Left ventricle myocardium superior (tissue), 1 donor: ENCODE results near the gene ALG13. TPM values are rescaled to one million over a fixed set of nuclear protein-coding genes. Genes with fewer than 3 reads are reported as not detected.
"Not testable (repeated sequence)": the region's sequence is repeated elsewhere in the genome, so short reads cannot be mapped to it uniquely, and the experiment has no call there.

Experiments
- ATAC-seq: fragments of 200-7000 bp; cut with Tn5 transposase; one replicate; pipeline ENCODE4 v1.9.1; 2020; ENCODE audit warnings: mild to moderate bottlenecking, moderate library complexity
- DNase-seq: peaks from one replicate; pipeline ENCODE4 v3.0.0-alpha.2; 2020
- intact Hi-C: fragments of 100-400 bp; cut with micrococcal nuclease; formaldehyde crosslinking; loops from one replicate; pipeline ENCODE4 v1.11.0; 2022
- long read RNA-seq: library from polyadenylated mRNA; unstranded; transcript quantifications from one replicate; pipeline ENCODE4 v2.0.0, GENCODE V29; 2021
- total RNA-seq: library from RNA; stranded (reverse); fragmentation: NEBNext Ultra II Directional; extraction: Animal tissue kit (Norgen Biotek cat#: 25700); gene quantifications from one replicate; pipeline ENCODE4 v1.2.1, GENCODE V29; 2021
- donor health status: DM: no; HTN: yes; CAD: no; lungs with severe emphysema.

ALG13 gene
- 17.9 TPM for total RNA-seq
- long read RNA-seq, partial matches to known transcripts: 1 of 6 reads
- long read RNA-seq, other reads (novel, unspliced or antisense): 0 of 6 reads

DNA sequence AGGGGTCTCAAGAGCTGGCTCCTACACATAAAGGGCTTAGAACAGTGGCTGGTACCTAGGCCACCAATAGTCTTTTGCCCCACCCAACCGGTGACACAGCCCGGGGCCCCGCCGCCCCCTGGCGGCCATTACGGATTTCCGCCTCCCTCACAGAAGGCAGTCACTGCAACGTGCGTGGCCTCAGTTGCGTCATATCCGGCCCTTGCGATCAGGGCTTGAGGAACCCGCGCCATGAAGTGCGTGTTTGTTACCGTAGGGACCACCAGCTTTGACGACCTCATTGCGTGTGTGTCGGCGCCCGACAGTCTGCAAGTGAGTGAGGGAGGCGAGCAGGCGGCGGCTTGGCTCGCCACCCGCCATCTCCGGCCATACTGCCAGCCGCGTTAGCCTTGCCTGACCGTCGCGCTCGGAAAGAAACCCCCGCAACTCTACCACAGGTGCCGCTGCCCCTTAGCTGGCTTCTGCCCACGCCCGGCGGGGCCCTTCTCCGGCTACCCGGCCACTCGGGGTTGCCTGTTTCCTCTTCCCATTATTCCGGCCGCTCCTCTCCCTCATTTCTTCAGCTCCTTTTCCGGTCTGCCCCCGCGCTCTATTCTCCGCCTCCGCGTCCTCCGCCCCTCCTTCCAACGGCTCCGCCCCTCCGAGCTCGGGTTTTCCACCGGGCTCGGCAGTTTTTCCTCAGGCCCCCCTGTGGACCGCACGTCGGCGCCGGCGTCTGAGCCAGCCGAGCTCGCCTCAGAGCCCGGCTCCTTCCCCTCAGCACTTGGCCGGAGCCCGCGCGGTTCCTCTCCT is at the start of gene ALG13:
ALG13 (plus strand) TSS at position 183 of the 792 bp plus-strand sequence; CDS start at position 232, 49 bp downstream.
- intact Hi-C loops: no loop called here
- ATAC-seq (peak; percentile 99), DNase-seq (peak; percentile 91)

DNA sequence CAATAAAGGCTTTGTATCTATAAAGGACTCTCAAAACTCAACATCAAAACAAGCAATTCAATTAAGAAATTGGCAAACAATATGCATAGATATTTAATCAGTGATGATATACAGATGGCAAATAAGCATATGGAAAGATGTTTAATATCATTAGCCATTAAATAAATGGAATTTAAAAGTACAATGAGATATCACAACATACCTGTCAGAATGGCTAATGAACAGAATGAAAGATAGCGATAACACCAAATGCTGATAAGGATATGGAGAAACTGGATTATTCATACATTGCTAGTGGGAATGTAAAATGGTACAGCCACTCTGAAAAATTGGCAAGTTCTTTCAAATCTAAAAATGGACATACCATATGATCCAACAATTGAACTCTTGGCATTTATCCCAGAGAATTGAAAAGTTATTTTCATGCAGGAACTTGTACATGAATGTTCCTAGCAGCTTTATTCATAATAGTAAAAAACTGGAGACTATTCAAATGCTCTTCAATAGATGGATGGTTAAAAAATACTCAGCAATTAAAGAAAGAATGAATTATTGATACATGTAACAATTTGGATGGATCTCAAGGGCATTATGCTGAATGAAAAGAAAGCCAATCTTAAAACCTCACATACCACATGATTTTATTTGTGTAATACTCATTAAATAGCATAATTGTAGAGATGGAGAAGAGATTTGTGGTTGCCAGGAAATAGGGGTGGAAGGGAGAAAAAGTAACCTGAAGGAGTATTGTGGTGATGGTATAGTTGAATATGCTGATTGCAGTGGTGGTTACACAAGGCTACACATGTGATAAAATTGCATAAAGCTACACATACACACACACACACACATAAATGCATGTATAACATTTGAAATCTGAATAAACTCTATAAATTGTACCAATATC is 45.9 kb upstream of the ALG13 start:
- DNase-seq: no peak
- intact Hi-C loops: no loop called here
- no peak for ATAC-seq

DNA sequence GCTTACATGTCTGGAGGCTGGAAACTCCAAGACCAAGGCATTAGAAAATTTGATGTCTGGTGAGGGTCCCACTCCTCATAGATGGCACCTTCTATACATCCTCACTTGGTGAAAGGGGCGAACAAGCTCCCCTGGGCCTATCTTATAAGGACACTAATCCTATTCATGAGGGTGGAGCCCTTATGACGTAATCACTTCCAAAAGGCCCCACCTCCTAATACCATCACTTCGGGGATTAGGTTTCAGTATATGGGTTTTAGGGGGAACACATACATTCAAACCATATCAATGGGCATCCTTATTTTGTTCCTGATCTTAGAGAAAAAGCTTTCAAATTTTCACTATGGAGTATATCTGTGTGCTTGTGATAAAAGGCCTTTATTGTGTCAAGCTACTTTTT is 39.0 kb upstream of the ALG13 start:
- intact Hi-C loops: no loop called here
- ATAC-seq: no peak
- DNase-seq: no peak

DNA sequence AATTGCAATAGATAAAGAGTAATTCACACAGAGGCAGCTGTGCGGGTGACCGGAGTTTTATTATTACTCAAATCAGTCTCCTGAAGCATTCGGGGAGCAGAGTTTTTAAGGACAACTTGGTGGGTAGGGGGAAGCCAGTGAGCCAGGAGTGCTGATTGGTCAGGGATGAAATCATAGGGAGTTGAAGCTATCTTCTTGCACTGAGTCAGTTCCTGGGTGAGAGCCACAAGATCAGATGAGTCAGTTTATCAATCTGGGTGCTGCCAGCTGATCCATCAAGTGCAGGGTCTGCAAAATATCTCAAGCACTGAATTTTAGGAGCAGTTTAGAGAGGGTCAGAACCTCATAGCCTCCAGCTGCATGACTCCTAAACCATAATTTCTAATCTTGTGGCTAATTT is 35.8 kb upstream of the ALG13 start:
- intact Hi-C loops, DNase-seq, ATAC-seq: not testable (repeated sequence)

DNA sequence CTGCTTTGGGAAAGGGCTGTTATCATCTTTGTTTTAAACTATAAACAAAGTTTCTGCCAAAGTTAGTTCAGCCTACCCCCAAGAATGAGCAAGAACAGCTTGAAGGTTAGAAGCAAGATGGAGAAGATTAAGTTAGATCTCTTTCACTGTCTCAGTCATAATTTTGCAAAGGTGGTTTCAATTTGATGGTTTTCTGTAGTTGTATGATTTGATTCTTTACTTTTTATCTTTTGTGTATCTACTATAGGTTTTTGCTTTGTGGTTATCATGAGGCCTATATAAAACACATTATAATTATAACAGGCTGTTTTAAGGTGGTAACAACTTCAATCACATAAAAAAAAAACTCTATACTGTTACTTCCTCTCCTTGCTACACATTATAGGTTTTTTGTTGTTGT is 35.4 kb upstream of the ALG13 start:
- DNase-seq (no peak), ATAC-seq (no peak)
- intact Hi-C loops: no loop called here

DNA sequence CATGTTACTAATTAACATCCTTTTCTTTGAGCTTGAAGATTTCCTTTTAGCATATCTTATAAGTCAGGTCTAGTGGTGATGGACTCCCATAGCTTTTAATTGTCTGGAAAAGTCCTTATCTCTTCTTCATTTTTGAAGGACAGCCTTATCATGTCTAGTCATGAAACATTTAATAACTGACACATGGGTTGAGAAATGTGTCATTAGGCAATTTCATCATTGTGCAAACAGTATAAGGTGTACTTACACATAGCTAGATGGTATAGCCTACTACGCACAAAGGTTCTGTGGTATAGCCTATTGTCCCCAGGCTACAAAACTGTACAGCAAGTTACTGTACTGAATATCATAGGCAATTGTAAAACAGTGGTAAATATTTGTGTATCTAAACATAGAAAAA is 34.5 kb upstream of the ALG13 start:
- ATAC-seq: no peak
- intact Hi-C loops: no loop called here
- DNase-seq: no peak

DNA sequence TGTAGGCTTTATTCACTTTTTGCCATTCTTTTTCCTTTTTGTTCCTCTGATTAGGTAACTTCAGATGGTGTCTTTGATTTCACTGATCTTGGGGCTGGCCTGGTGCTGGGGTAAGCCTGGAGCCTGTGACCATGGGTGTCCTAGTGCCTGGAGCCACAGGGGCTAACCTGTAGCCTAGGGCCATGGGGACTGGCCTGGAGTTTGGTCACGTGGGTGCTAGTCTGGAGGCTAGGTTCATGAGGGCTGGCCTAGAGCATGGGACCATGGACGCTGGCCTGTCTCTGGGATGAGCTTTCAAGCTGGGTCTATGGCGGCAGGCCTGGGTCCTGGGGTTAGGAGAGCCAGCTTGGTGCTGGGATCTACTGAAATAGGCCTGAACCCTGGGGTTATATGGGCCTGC is 32.2 kb upstream of the ALG13 start:
- intact Hi-C loops: no loop called here
- DNase-seq (no peak), ATAC-seq (no peak)

DNA sequence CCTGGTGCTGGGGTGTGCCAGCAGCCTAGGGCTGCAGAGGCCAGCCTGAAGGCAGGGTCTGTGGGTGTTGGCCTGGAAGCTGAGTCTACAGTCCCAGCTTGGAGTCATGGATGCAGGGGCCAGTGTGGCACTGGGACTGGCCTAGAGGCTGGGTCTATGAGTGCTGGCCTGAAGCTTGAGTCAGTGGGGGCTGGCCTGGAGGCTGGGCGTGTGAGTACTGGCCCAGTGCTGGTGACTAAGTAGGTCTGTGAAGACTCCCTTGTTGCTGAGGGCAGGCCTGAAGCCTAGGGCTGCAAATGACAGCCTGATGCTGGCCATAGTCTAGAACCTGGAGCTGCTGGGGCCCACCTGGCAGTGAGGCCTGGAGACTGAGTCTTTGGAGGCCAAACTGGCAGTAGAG is 31.3 kb upstream of the ALG13 start:
- DNase-seq (no peak), ATAC-seq (no peak)
- intact Hi-C loops: no loop called here

DNA sequence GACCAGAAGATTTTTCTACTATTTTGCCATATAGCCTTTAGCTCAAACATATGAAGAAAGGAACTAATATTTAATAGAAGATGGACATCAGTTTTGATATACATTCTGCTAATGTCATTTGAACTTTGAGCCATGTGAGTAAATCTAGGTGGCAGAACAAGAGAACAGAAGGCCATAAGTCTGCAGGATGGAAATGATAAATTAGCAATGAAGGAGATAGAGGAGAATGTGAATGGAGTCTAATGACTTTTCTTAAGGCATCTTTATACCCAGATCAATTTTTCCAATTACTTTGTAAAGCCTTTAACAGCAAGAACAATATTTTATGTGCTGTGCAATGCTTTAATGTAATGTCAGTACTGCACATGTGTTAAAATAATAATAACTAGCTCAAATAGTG is 30.1 kb upstream of the ALG13 start:
- intact Hi-C loops: no loop called here
- no peak for ATAC-seq

DNA sequence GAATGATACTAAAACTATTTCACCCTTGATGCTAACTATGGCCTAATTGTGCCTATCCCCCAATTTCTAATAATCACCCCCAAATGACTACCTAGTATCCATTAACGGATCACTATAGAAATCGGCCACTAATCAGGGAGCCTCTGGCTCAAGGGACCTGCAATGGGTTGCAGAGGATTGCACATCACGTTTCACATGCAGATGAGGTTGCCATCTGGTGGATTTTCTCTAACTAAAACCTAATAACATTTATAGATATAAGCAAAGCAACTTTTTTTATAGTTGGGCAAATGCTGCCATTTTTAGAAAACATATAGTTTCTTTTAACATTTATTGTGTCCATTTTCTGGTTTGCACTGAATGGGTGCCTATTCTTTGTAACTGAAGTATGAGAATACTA is 28.3 kb upstream of the ALG13 start:
- intact Hi-C loops: no loop called here
- ATAC-seq (no peak), DNase-seq (no peak)

More for the DNA sequence above, 30.1 kb upstream of the ALG13 start:
- DNase-seq: no peak

DNA sequence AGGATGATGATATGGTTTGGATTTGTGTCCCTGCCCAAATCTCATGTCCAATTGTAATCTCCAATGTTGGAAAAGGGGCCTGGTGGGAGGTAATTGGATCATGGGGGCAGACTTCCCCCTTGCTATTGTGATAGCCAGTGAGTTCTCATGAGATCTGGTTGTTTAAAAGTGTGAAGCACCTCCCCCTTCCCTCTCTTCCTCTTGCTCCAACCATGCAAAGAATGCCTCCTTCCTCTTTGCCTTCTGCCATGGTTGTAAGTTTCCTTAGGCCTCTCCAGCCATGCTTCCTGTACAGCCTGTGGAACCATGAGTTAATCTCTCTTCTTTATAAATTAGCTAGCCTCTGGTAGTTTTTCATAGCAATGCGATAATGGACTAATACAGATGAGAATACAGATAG is 19.7 kb upstream of the ALG13 start:
- DNase-seq (no peak), ATAC-seq (no peak)
- intact Hi-C loops: no loop called here

DNA sequence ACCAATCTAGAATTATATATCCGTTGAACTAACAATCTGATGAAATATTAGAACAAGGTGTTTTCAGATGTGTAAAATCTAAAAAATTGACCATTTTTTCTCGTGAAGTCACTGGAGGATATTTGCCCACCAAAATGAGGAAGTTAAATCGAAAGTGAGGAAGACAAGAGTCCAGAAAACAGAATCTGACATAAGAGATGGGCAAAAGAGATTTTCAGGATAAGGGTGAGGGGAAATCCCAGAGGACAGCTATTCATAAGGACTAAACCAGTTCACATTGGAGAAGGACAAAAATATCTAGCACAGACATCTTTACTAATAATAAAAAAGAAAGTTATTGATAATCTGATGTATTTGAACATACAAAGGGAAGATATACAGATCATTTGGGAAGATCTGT is 18.7 kb upstream of the ALG13 start:
- intact Hi-C loops: no loop called here
- ATAC-seq (no peak), DNase-seq (no peak)

DNA sequence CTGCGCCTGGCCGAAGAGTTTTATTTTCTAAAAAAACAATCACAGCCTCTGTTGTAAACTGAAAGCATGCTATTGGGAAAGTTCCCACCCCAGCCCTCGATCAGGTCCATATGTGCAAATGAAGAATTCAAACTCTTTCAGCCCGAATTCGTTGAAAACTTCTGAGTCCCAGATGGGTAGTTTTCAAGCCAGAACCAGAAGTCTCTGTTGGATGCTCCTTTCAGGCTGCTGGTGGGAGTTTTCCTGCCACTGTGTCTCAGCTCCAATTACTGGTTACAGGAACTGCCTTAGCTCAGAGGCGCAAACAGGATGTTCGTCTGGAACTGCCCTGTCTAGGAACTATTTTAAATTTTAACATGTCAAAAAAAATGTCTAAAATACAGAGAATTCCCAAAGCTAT is 9.3 kb upstream of the ALG13 start:
- DNase-seq (no peak), ATAC-seq (peak; percentile 40)
- intact Hi-C loops: no loop called here

DNA sequence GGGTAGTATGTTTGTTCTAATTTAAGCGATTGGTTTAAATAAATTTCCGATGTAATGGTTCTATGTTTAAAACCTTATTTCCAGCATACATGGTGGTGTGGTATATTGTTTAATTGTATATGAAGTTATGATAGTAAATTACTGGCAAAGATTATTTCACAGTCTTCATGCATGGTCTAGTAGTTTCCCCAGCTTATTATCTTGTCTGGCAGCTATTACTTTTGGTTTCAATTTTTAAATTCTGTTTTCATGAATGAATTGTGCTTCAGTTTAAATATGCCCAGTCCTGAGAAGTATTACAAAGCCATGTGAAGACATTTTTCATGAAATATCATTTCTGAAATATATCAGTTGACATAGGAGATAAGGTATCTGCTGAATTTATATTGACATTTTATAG is 6.3 kb downstream of the ALG13 start:
- intact Hi-C loops: no loop called here
- no peak for ATAC-seq
- no peak for DNase-seq

DNA sequence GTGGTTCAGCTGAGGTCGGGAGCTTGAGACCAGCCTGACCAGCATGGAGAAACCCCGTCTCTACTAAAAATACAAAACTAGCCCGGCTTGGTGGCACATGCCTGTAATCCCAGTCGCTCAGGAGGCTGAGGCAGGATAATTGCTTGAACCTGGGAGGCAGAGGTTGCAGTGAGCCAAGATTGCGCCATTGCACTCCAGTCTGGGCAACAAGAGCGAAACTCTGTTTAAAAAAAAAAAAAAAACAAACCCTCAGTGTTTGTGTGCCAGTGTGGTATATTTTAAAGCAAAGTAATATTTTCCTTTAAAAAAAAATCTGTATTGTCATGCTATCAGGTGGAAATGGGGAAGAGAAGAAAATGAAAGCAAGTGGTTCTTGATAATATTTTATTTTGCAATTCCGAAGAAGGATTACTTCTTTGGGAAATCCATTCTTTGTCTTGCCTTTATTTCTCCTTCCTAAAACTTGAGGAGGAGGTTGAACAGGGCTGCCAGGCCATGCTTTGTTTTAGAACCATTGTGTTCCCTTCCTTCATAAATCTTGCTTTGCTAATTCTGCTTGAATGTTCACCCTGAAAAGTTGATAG is 14.4 kb downstream of the ALG13 start:
- intact Hi-C loops: no loop called here
- ATAC-seq: no peak
- DNase-seq: no peak

DNA sequence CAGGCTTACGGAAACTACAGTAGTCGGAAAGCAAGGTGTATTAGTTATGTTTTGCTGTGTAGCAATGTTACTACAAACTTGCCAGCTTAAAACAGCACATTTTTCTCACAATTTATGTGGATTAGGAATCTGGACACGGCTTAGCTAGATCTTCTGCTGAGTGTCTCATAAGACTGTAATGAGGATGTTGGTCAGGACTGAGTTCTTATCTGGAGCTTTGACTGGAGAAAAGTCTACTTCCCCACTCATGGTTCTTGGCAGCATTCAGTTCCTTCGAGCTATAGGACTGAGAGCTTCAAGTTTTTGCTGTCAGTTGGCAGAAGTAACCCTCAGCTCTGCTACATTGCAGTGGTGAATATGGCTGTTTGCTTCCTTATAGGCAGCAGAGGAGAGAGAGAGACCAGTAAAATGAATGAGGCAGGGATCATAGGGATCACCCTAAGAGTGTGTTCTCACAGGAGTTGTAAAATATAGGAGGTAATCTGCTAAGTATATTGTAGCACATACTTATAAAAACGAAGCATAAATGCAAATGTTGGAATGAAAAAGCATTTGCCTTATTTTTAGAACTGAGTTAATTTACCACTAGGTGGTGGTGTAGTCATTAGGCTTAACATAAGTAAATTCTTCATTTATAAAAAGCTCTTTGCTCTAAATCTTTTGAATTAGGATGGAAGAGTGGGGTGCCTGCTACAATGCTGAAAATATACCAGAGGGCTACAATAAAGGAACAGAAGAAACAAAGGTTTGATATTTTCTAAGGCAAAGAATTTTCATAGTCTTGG is 38.6 kb downstream of the ALG13 start:
- DNase-seq (no peak), ATAC-seq (no peak)
- intact Hi-C loops: no loop called here

DNA sequence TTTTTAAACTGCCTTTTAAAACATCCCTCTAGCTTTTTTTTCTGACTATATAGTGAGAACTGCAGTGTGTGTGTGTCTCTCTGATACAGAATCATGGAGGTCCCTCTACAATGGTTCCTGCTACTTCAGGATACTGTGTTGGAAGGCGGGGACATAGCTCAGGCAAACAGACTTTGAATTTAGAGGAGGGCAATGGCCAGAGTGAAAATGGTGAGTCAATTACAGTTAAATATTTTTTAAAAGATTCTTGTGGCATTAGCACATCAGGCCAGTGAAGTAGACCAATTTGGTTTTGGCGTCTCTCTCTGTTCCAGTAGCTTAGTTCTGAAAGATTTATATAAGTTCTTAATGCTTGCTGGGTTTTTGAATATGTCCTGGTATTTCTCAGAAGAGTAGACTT is 47.1 kb downstream of the ALG13 start:
- intact Hi-C loops: no loop called here
- DNase-seq (no peak), ATAC-seq (no peak)

DNA sequence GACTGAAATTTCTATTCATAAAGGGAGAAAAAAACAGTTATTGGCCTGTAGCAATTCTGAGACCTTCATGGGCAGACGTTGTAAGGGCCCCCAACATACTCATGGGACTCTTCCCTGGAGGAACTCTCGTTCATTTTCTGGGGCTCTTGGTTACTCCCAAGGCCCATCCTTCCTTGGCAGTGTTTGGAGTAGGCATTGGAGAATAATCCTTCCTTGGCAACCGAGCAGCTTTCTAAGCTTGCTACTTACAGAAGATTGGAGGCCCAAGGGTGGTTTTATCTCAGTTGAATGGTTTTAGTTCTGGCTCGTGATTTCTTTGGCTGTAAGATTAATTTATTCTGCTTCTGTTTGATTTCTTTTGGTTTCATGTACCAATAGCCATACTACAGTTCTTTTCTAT is 50.4 kb downstream of the ALG13 start:
- no peak for DNase-seq
- intact Hi-C loops: no loop called here
- ATAC-seq: no peak

DNA sequence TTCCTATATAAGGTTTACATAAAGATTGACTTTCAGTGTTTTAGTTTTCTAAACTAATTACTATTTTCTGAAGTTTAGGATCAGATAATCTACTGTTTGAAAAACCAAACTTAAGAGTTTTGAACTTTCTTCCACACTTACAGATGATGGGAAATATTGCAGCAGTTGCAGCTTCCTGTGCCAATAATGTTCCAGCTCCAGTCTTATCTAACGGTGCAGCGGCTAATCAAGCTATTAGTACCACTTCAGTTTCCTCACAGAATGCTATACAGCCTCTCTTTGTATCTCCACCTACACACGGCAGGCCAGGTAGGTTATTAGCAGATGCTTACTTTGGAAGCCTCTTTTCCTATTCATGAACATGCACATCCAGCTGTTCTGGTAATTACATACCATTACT is 55.6 kb downstream of the ALG13 start:
- ATAC-seq (no peak), DNase-seq (no peak)
- intact Hi-C loops: no loop called here
